ENCODE measurements around the gene FBXO41. TPM values are rescaled to one million over a fixed set of nuclear protein-coding genes. Genes with fewer than 3 reads are reported as not detected.

FBXO41 gene
- total RNA-seq, 1 donor = 1.3 TPM

- TF ChIP-seq CTCF (IDR thresholded peaks at IDR 0.05; ENCODE audit: insufficient read depth, low read depth, low read length) = no peak
- peak; percentile 87 for DNase-seq (ENCODE audit: low read depth)
- peak within 1 kb of the TSS; percentile 69 for H3K4me3 ChIP-seq (ENCODE audit: low read depth, low read length)
Measured at GRCh38 chr2:73214120-73215035, 69.9 kb downstream of the FBXO41 start, which contains the start of gene SMYD5. SMYD5 (plus strand) TSS chr2:73214245; CDS start chr2:73214267, 22 bp downstream.

GRCh38 chr2:73212448-73213176 lies 71.7 kb downstream of the FBXO41 start:
- H3K4me3 ChIP-seq (ENCODE audit: low read depth, low read length) = no peak overlapping the region
- TF ChIP-seq CTCF (IDR thresholded peaks at IDR 0.05; ENCODE audit: insufficient read depth, low read depth, low read length) = peak; percentile 97
- peak; percentile 69 for DNase-seq (ENCODE audit: low read depth)

DNA sequence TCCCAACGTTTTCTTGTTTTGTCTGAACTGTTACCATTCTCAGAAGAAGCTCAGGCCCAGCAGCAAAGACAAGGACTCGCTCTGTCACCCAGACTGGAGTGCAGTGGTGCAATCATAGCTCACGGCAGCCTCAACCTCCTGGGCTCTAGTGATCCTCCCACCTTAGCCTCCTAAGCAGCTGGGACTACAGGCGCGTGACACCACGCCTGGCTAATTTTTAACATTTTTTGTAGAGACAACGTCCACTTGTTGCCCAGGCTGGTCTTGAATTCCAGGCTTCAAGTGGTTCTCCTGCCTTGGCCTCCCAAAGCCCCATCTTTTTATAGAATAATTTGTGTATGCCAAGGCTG lies 72.2 kb downstream of the FBXO41 start:
- no peak for DNase-seq (ENCODE audit: low read depth)
- H3K4me3 ChIP-seq (ENCODE audit: low read depth, low read length) = no peak overlapping the region
- no peak for TF ChIP-seq CTCF (IDR thresholded peaks at IDR 0.05; ENCODE audit: insufficient read depth, low read depth, low read length)

DNA sequence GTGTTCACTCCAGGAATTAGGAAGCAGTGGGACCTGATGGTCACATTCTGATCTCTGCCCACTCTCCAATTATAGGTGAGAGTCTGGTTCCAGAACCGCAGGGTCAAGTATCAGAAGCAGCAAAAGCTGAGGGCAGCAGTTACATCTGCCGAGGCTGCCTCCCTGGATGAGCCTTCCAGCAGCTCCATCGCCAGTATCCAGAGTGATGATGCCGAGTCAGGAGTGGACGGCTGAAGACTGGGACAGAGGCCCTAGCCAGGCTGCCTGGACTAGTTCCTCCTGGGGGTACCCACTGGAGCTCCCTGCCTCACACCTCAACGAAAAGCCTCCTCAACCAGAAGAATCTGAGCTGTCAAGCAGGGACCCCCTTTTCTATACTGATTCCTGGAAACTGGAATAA lies 73.6 kb downstream of the FBXO41 start:
- no peak overlapping the region for H3K4me3 ChIP-seq (ENCODE audit: low read depth, low read length)
- DNase-seq (ENCODE audit: low read depth) = no peak
- TF ChIP-seq CTCF (IDR thresholded peaks at IDR 0.05; ENCODE audit: insufficient read depth, low read depth, low read length) = no peak

DNA sequence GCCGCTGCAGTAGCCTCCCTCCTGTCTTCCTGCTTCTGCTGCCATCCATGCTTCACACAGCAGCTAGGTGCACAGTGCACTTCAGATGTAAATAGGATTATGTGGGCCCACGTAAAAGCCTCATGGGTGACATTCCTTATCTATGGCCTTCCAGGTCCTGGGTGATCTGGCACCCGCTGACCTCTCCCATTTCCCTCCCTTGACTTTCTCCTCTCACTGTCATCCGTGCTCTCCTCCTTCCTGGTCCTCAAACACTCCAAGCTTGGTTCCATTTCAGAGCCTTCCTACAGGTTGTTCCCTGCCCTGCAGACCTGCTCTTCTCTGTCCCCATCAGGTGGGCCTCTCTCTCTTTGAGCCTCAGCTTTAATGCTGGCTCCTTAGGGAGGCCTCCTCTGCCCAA lies 74.3 kb downstream of the FBXO41 start:
- TF ChIP-seq CTCF (IDR thresholded peaks at IDR 0.05; ENCODE audit: insufficient read depth, low read depth, low read length) = no peak
- DNase-seq (ENCODE audit: low read depth) = no peak
- no peak overlapping the region for H3K4me3 ChIP-seq (ENCODE audit: low read depth, low read length)

DNA sequence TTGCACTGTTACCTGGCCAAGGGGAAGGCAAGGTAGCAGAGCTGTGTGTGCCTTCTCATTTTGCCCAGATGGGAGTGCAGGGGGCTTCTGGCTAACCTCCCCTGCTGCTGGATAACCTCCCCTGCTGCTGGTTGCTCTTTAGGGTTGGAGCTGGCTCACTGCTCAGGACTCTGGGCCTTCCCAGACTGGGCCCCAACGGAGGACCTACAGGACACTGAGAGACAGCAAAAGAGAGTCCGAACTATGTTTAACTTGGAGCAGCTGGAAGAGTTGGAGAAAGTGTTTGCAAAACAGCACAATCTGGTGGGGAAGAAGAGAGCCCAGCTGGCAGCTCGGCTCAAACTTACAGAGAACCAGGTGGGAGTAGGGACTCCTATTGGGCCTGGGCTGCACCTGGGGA lies 76.0 kb downstream of the FBXO41 start:
- DNase-seq (ENCODE audit: low read depth) = no peak
- no peak overlapping the region for H3K4me3 ChIP-seq (ENCODE audit: low read depth, low read length)
- no peak for TF ChIP-seq CTCF (IDR thresholded peaks at IDR 0.05; ENCODE audit: insufficient read depth, low read depth, low read length)
